Adrenal gland (tissue), 12 donors: ENCODE data around the gene STARD5. TPM values are rescaled to one million over a fixed set of nuclear protein-coding genes. Genes with fewer than 3 reads are reported as not detected.

ENCODE experiments used
- DNase-seq, 7 donors: peaks; one replicate each; pipeline ENCODE4 v3.0.0-alpha.2; 2019 to 2020
- H3K27ac ChIP-seq, 5 donors: fragments of 200-600 bp; sonication (generic) in 4 of 5; 1 replicate in 3 of 5; 2 replicates in 2 of 5; pipeline versions ENCODE4 v1.5.1 to v1.8.0; 2016 to 2020; ENCODE audit warnings: mild to moderate bottlenecking in 1 of 5
- H3K27me3 ChIP-seq: fragments of 200-600 bp; 2 replicates; pipeline ENCODE4 v1.8.0; 2021
- H3K36me3 ChIP-seq, 2 donors: fragments of 200-600 bp; replicated peaks in 1 of 2; 1 replicate in 1 of 2; 2 replicates in 1 of 2; pipeline versions ENCODE4 v1.5.1 to v1.8.0; 2018 to 2022
- H3K4me1 ChIP-seq, 2 donors: fragments of 200-600 bp; replicated peaks in 1 of 2; 1 replicate in 1 of 2; 2 replicates in 1 of 2; pipeline versions ENCODE4 v1.5.1 to v1.8.0; 2018 to 2021
- H3K4me3 ChIP-seq, 4 donors: fragments of 200-600 bp; sonication (generic) in 3 of 4; one replicate each; pipeline ENCODE4 v1.5.1; 2016 to 2018
- H3K9me3 ChIP-seq, 3 donors: fragments of 200-600 bp; sonication (generic) in 1 of 3; replicated peaks in 1 of 3; 1 replicate in 2 of 3; 2 replicates in 1 of 3; pipeline versions ENCODE4 v1.5.1 to v1.8.0; 2016 to 2021
- CTCF ChIP-seq, 6 experiments: fragments of 450-650 bp in 4 of 6; fragments of 200-600 bp in 2 of 6; sonication (generic) in 1 of 6; IDR thresholded peaks; 1 replicate in 5 of 6; 2 replicates in 1 of 6; pipeline versions ENCODE4 v1.5.1 to v1.8.0; 2016 to 2021; ENCODE audit warnings: antibody characterized with exemption in 6 of 6, mild to moderate bottlenecking in 2 of 6, moderate library complexity in 1 of 6
- POLR2A ChIP-seq, 2 donors: fragments of 450-650 bp; IDR thresholded peaks; one replicate each; pipeline ENCODE4 v1.6.1; 2017; ENCODE audit warnings: antibody characterized with exemption in 2 of 2, mild to moderate bottlenecking in 2 of 2, moderate library complexity in 1 of 2
- WGBS, 4 donors: extraction: QIAGEN DNeasy Blood & Tissue Kit in 2 of 4; methylation state at CpG; one replicate each; pipeline versions ENCODE4 v1.1.5 to v1.1.7; 2013 to 2017; 5-methylcytosine and 5-hydroxymethylcytosine counted together
- intact Hi-C, 2 donors: fragments of 100-400 bp; cut with DNase I; formaldehyde crosslinking; loops; one replicate each; pipeline versions ENCODE4 v1.14.1 to v1.15.0; 2022 to 2023
- polyA plus RNA-seq, 3 donors: library from polyadenylated mRNA; stranded (reverse); fragments of 200-250 nt in 2 of 3; fragments of 350-450 nt in 1 of 3; fragmentation: Illumina TruSeq in 1 of 3; extraction: RNeasy Lipid Tissue Mini Kit (QIAGEN cat#74804) in 1 of 3; gene quantifications; one replicate each; pipeline ENCODE4 v1.2.3, GENCODE V29; 2013 to 2014
- total RNA-seq, 9 donors: library from RNA; depleted of rRNA in 4 of 9; stranded (reverse); fragments of >200 nt in 4 of 9; fragments of 120-200 nt in 1 of 9; fragmentation: NEBNext Ultra II Directional in 1 of 9; extraction: Animal tissue kit (Norgen Biotek cat#: 25700) in 1 of 9; gene quantifications; one replicate each; pipeline versions ENCODE4 v1.1.0 to v1.2.4, GENCODE V29; 2013 to 2023
- donor health status: healthy with polysubstance abuse.
- donor health status: Bipolar disorder and iron deficiency.
- donor health status: DM: yes; HTN: yes; CAD: no.
- donor health status: DM: no; HTN: no; CAD: no.
- donor health status: DM: no; HTN: no; CAD: no.
- donor health status: DM: yes; HTN: yes; CAD: no.

The STARD5 gene
- total and polyA plus RNA-seq, 12 donors = 0.97 to 6.1 (median 3.5) TPM

- no peaks in the 10 kb centered on the region for H3K36me3 ChIP-seq
- peak; percentile 58 to 83 (median 73) for DNase-seq
- intact Hi-C loops = loop anchor here (2.0 to 5.0 kb wide), 3 partner anchors 57 to 127 kb away; no protein-coding TSS in a partner anchor
- no peak overlapping the region for H3K27ac ChIP-seq
- WGBS, 4 donors = 9 to 12% (median 10%) methylated on average over 10 to 11 of the region's 11 CpGs
- peaks cover 0 to 4% (median 0%) of the 10 kb centered on the region in 3 donors for H3K9me3 ChIP-seq
- peaks cover 0 to 5% of the 10 kb centered on the region in 2 donors for H3K4me1 ChIP-seq
- TF ChIP-seq CTCF (IDR thresholded peaks at IDR 0.05) (peak; percentile 75 to 94 (median 86)), POLR2A (IDR thresholded peaks at IDR 0.05) (no peak)
- H3K4me3 ChIP-seq = no peak overlapping the region
- H3K27me3 ChIP-seq = no peaks in the 10 kb centered on the region
Observed at GRCh38 chr15:81274931-81275707, 48.8 kb downstream of the STARD5 start.

GRCh38 chr15:81274255-81274654 is 49.7 kb downstream of the STARD5 start:
- Histone ChIP-seq H3K4me1 (peaks cover 0 to 5% of the 10 kb centered on the region in 2 donors), H3K36me3 (no peaks in the 10 kb centered on the region), H3K4me3 (no peak overlapping the region), H3K27ac (no peak overlapping the region), H3K9me3 (peaks cover 0 to 4% (median 0%) of the 10 kb centered on the region in 3 donors), H3K27me3 (no peaks in the 10 kb centered on the region)
- intact Hi-C loops = loop anchor here (2.0 to 5.0 kb wide), 2 partner anchors 127 to 128 kb away; no protein-coding TSS in a partner anchor
- WGBS, 4 donors = 67 to 87% (median 73%) methylated on average over 4 of the region's 4 CpGs
- DNase-seq = no peak
- TF ChIP-seq CTCF (IDR thresholded peaks at IDR 0.05) (no peak), POLR2A (IDR thresholded peaks at IDR 0.05) (no peak)

GRCh38 chr15:81273855-81274254 is 50.1 kb downstream of the STARD5 start:
- 63 to 91% (median 80%) methylated on average over 2 of the region's 2 CpGs for WGBS, 4 donors
- H3K4me1 ChIP-seq = peaks cover 0 to 5% of the 10 kb centered on the region in 2 donors
- intact Hi-C loops = loop anchor here (2.0 to 5.0 kb wide), 2 partner anchors 127 to 128 kb away; no protein-coding TSS in a partner anchor
- no peak overlapping the region for H3K27ac ChIP-seq
- no peaks in the 10 kb centered on the region for H3K27me3 ChIP-seq
- no peak for TF ChIP-seq POLR2A (IDR thresholded peaks at IDR 0.05)
- no peak for TF ChIP-seq CTCF (IDR thresholded peaks at IDR 0.05)
- H3K9me3 ChIP-seq = peaks cover 0 to 4% (median 0%) of the 10 kb centered on the region in 3 donors
- no peak overlapping the region for H3K4me3 ChIP-seq
- DNase-seq = no peak
- no peaks in the 10 kb centered on the region for H3K36me3 ChIP-seq

- peaks cover 0 to 4% (median 0%) of the 10 kb centered on the region in 3 donors for H3K9me3 ChIP-seq
- intact Hi-C loops = loop anchor here in 1 of 2 donors (5.0 kb wide), 1 partner anchor 129 kb away; no protein-coding TSS in a partner anchor
- no peak overlapping the region for H3K4me3 ChIP-seq
- no peaks in the 10 kb centered on the region for H3K36me3 ChIP-seq
- no peaks in the 10 kb centered on the region for H3K27me3 ChIP-seq
- no peak overlapping the region for H3K27ac ChIP-seq
- no peak for DNase-seq
- 66 to 79% (median 73%) methylated on average over 4 to 5 of the region's 5 CpGs for WGBS, 4 donors
- peaks cover 0 to 5% of the 10 kb centered on the region in 2 donors for H3K4me1 ChIP-seq
- TF ChIP-seq CTCF (IDR thresholded peaks at IDR 0.05) (no peak), POLR2A (IDR thresholded peaks at IDR 0.05) (no peak)
Observed at GRCh38 chr15:81273200-81273599, 50.7 kb downstream of the STARD5 start.
